GM19452 (cell line): ENCODE results near the gene C20orf141.

Experiments used
- ATAC-seq: cut with Tn5 transposase; IDR thresholded peaks from one replicate; pipeline ENCODE4 v1.9.1; 2021; ENCODE audit not compliant: unreplicated experiment

C20orf141 gene

GRCh38 chr20:2846698-2847097 is 31.9 kb downstream of the C20orf141 start:
- no peak for ATAC-seq

DNA sequence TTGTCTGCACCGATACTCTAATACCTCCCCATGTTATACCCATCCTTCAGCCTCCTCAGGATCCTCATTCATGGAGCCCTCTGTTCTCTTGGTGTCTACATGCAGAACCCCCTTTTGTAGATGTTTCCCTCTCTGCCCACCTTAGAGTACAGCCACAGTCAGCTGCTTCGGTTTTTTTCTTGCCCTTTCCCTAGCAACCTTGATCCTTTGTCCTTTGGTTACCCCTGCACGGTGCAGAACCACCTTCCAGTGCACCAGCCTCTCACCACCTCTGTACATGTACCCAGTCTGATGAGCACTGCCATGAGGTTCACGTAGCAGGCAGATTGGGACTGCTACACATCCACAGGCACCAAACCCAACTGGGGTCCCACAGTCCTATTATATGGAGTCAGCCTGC is 33.0 kb downstream of the C20orf141 start:
- no peak for ATAC-seq

DNA sequence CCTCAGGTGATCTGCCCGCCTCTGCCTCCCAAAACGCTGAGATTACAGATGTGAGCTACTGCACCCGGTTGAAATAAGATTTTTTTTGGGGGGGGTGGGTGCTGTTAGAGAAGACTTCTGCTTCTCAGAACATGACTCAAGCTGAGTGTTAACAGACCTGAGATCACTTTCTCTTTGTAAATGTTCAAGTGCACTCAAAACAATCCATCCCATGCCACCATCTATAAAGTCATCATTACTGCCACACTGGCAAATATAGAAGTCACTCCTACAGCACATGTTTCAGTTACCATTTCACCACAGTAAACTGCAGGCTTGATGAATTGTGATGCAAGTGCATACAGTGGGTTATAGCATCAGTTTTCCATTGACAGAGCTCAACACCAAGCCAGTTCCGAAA is 34.7 kb downstream of the C20orf141 start:
- ATAC-seq: no peak

GRCh38 chr20:2851086-2851485 is 36.3 kb downstream of the C20orf141 start:
- ATAC-seq: no peak

GRCh38 chr20:2858591-2858990 is 43.8 kb downstream of the C20orf141 start:
- ATAC-seq: no peak

DNA sequence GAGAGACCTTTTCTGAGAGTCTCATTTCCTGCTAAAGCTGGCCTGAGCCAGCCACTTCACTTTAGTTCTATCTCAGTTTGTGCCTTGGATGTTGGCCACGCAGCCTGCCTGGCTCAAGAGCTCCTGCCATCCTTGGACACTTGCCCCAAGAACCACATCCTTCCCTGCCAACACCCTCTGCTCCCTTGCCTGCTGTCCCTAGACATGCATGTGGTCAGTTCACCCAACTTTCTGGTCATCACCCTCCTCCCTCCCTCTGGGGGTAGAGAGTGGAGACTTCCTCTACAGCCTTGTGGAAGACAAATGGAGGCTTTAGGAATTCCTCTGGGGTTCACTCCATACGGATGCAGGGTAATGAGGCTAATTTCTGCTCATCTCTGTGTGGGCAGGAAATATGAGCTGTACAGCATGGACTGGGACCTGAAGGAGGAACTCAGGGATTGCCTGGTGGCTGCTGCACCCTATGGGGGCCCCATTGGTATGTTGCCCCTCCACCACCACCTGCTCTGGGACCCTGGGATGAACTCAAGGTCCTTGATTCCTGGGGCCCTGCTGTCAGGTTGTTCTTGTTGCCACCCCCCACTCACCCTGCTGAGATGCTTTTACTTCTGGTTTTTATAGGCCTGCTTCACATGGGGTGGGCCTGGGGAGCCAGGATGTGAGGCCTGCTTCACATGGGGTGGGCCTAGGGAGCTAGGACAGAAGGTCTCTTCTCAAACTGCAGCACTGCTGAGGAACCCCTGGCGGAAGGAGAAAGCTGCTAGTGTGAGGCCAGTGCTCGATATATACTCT is 44.7 kb downstream of the C20orf141 start:
- ATAC-seq: no peak

GRCh38 chr20:2864626-2865025 is 49.8 kb downstream of the C20orf141 start:
- no peak for ATAC-seq

DNA sequence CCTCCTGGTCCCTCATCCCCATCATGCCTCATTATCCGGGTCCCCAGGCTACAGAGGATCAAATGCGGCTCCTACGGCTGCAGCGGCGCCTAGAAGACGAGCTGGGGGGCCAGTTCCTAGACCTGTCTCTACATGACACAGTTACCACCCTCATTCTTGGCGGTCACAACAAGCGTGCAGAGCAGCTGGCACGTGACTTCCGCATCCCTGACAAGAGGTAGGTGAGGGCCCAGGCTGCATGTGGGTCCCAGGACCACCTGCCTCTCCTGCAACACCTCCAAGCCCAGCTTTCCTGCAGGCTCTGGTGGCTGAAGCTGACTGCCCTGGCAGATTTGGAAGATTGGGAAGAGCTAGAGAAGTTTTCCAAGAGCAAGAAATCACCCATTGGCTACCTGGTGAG is 50.3 kb downstream of the C20orf141 start:
- ATAC-seq: no peak
